LNCAP (cell line): Measurements from ENCODE around the gene FHIT.

Source experiments
- TF ChIP-seq, protein P1 (sequence below): fragments of 450-650 bp; IDR thresholded peaks from 2 replicates; pipeline ENCODE4 v1.5.1; 2017; ENCODE audit warnings: mild to moderate bottlenecking

FHIT gene

GRCh38 chr3:60651799-60652198 lies 599.5 kb downstream of the FHIT start:
- TF ChIP-seq, protein P1, sequence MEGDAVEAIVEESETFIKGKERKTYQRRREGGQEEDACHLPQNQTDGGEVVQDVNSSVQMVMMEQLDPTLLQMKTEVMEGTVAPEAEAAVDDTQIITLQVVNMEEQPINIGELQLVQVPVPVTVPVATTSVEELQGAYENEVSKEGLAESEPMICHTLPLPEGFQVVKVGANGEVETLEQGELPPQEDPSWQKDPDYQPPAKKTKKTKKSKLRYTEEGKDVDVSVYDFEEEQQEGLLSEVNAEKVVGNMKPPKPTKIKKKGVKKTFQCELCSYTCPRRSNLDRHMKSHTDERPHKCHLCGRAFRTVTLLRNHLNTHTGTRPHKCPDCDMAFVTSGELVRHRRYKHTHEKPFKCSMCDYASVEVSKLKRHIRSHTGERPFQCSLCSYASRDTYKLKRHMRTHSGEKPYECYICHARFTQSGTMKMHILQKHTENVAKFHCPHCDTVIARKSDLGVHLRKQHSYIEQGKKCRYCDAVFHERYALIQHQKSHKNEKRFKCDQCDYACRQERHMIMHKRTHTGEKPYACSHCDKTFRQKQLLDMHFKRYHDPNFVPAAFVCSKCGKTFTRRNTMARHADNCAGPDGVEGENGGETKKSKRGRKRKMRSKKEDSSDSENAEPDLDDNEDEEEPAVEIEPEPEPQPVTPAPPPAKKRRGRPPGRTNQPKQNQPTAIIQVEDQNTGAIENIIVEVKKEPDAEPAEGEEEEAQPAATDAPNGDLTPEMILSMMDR = no peak

- TF ChIP-seq, protein P1 = no peak
Observed at GRCh38 chr3:60650171-60650570, 601.1 kb downstream of the FHIT start.

GRCh38 chr3:60645801-60646200 lies 605.5 kb downstream of the FHIT start:
- TF ChIP-seq, protein P1 = no peak

DNA sequence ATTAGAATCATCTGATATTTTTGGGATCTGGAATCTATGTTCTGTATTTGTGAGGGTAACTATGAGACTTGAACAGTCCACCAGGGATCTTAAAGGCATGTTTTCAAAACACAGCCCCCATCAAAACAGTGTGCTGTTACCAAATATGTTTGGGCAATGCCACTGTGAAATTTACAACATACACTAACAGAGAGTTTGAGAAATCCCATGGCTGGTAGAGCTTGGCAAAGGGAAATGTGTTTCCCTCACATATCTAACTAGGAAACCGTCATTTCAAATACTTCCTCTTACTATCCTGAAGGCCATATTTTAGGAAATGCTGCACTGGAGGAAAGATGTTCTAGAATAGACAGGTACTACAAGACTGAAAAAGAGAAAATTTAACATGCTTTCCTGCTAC lies 607.4 kb downstream of the FHIT start:
- TF ChIP-seq, protein P1 = no peak

DNA sequence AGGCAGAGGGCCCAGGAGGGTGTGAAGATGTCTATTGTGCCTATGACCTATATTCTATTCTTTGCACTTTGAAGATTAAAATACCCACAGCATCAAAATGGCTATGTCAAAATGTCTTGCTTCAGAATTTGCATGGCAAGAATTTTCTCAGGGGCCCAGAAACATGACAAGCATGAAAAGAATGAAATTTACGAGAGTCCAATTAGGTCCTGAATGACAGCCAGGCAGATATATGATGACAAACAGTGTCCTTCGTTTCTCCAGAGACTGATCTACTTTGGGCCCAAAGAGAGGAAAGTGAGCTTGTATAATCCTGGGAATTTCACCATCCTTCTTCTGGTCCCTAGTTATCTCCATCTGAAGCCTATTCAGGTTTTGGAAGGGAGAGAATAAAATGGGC lies 609.9 kb downstream of the FHIT start:
- TF ChIP-seq, protein P1 = no peak

- TF ChIP-seq, protein P1 = no peak
Observed at GRCh38 chr3:60636846-60637245, 614.4 kb downstream of the FHIT start.

DNA sequence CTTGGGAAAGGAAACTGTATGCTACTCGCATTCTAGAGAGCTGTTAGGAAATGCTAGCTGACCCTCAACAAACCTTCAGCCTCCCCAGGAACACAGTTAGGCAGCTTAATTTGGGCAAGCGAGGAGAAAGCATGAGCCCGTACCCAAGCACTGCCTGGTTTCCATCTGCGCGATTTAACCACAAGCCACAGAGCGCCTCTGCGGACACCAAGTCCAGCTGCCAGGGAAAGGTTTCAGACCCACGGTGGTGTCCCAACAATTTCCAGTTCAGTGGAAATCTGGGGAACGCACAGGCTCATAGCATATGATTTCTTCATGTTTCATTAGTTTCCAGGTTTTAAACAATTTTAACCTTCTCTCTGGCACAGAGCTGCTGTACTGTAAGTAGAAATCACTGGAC lies 617.6 kb downstream of the FHIT start:
- TF ChIP-seq, protein P1 = no peak

GRCh38 chr3:60631509-60631908 lies 619.7 kb downstream of the FHIT start:
- TF ChIP-seq, protein P1 = no peak
